ENCODE measurements around the gene CCDC89. TPM values are rescaled to one million over a fixed set of nuclear protein-coding genes. Genes with fewer than 3 reads are reported as not detected.

The CCDC89 gene
- total and polyA plus RNA-seq, 2 of the 13 experiments (the other 11 are each of a cell fraction or from before 2014, with no cell fraction given): 0.13 to 0.38 TPM

DNA sequence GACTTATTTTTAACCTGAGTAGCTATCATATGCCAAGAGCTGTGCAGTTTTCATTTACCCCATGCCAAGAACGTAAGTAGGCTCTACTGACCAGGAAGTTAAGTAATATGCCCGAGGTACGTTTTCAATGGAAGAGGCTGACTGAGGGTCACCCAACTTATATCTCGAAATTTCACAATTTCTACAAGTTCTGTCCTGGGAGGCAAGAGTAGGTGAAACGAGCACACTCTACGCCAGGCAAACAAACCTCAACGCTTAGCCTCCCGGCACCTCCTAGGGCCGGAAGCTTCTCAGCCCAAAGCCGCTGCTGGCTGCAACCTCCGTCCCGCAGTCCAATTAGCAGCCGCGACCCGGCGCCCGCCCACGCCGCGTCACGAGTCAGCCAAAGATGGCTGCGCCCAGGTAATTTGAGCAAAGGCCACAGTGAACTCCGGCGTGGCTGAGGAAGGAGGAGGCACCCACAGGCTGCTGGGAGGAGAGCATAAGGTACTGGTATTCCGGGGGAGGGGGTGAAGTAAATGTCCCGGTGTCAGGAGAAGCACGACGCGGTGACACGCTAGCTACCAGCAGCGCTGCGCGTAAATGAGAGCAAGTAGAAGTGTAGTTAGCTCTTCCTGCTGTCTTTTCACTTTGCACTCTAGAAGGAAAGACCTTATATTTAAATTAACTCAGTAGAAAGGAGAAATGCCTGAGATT is 38.2 kb downstream of the CCDC89 start, which contains the start of gene TMEM126A (continued):
- TF ChIP-seq, protein P1, sequence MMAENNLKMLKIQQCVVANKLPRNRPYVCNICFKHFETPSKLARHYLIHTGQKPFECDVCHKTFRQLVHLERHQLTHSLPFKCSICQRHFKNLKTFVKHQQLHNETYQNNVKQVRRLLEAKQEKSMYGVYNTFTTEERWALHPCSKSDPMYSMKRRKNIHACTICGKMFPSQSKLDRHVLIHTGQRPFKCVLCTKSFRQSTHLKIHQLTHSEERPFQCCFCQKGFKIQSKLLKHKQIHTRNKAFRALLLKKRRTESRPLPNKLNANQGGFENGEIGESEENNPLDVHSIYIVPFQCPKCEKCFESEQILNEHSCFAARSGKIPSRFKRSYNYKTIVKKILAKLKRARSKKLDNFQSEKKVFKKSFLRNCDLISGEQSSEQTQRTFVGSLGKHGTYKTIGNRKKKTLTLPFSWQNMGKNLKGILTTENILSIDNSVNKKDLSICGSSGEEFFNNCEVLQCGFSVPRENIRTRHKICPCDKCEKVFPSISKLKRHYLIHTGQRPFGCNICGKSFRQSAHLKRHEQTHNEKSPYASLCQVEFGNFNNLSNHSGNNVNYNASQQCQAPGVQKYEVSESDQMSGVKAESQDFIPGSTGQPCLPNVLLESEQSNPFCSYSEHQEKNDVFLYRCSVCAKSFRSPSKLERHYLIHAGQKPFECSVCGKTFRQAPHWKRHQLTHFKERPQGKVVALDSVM (CRISPR knock-in tag; IDR thresholded peaks at IDR 0.05): peak; percentile 73
- peak; percentile 95 for TF ChIP-seq HOXA3 (CRISPR knock-in tag; IDR thresholded peaks at IDR 0.05)
- TF ChIP-seq, protein P2, sequence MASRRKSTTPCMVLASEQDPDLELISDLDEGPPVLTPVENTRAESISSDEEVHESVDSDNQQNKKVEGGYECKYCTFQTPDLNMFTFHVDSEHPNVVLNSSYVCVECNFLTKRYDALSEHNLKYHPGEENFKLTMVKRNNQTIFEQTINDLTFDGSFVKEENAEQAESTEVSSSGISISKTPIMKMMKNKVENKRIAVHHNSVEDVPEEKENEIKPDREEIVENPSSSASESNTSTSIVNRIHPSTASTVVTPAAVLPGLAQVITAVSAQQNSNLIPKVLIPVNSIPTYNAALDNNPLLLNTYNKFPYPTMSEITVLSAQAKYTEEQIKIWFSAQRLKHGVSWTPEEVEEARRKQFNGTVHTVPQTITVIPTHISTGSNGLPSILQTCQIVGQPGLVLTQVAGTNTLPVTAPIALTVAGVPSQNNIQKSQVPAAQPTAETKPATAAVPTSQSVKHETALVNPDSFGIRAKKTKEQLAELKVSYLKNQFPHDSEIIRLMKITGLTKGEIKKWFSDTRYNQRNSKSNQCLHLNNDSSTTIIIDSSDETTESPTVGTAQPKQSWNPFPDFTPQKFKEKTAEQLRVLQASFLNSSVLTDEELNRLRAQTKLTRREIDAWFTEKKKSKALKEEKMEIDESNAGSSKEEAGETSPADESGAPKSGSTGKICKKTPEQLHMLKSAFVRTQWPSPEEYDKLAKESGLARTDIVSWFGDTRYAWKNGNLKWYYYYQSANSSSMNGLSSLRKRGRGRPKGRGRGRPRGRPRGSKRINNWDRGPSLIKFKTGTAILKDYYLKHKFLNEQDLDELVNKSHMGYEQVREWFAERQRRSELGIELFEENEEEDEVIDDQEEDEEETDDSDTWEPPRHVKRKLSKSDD (CRISPR knock-in tag; IDR thresholded peaks at IDR 0.05; ENCODE audit: low read depth): no peak
- no peak for TF ChIP-seq ZMYM2 (CRISPR knock-in tag; IDR thresholded peaks at IDR 0.05)
- TF ChIP-seq MYC (CRISPR knock-in tag; IDR thresholded peaks at IDR 0.05; ENCODE audit: borderline replicate concordance): peak; percentile 83; the same call in 1 of the 2 replicates
- TF ChIP-seq REXO4 (CRISPR knock-in tag; IDR thresholded peaks at IDR 0.05; ENCODE audit: borderline replicate concordance): no peak
- peak; percentile 83 for TF ChIP-seq HOXA5 (CRISPR knock-in tag; IDR thresholded peaks at IDR 0.05)
- 0 out of 2 replicates have a peak, but pooled peaks have one; percentile 14 for TF ChIP-seq ISL2 (CRISPR knock-in tag; IDR thresholded peaks at IDR 0.05)
- TF ChIP-seq, protein P3, sequence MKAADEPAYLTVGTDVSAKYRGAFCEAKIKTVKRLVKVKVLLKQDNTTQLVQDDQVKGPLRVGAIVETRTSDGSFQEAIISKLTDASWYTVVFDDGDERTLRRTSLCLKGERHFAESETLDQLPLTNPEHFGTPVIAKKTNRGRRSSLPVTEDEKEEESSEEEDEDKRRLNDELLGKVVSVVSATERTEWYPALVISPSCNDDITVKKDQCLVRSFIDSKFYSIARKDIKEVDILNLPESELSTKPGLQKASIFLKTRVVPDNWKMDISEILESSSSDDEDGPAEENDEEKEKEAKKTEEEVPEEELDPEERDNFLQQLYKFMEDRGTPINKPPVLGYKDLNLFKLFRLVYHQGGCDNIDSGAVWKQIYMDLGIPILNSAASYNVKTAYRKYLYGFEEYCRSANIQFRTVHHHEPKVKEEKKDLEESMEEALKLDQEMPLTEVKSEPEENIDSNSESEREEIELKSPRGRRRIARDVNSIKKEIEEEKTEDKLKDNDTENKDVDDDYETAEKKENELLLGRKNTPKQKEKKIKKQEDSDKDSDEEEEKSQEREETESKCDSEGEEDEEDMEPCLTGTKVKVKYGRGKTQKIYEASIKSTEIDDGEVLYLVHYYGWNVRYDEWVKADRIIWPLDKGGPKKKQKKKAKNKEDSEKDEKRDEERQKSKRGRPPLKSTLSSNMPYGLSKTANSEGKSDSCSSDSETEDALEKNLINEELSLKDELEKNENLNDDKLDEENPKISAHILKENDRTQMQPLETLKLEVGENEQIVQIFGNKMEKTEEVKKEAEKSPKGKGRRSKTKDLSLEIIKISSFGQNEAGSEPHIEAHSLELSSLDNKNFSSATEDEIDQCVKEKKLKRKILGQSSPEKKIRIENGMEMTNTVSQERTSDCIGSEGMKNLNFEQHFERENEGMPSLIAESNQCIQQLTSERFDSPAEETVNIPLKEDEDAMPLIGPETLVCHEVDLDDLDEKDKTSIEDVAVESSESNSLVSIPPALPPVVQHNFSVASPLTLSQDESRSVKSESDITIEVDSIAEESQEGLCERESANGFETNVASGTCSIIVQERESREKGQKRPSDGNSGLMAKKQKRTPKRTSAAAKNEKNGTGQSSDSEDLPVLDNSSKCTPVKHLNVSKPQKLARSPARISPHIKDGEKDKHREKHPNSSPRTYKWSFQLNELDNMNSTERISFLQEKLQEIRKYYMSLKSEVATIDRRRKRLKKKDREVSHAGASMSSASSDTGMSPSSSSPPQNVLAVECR (CRISPR knock-in tag; IDR thresholded peaks at IDR 0.05; ENCODE audit: borderline replicate concordance): peak; percentile 85; the same call in 1 of the 2 replicates
- peak; percentile 91 for TF ChIP-seq RBFOX2 (IDR thresholded peaks at IDR 0.05; ENCODE audit: low read depth, low read length)
- 0 out of 2 replicates have a peak, but pooled peaks have one; percentile 52 for TF ChIP-seq AKAP8 (CRISPR knock-in tag; IDR thresholded peaks at IDR 0.05)
- TF ChIP-seq BRD4 (CRISPR knock-in tag; IDR thresholded peaks at IDR 0.05): peak; percentile 42; the same call in 1 of the 2 replicates
- 0 out of 2 replicates have a peak, but pooled peaks have one; percentile 61 for TF ChIP-seq ZNF232 (CRISPR knock-in tag; IDR thresholded peaks at IDR 0.05; ENCODE audit: borderline replicate concordance)
- peak; percentile 70 for TF ChIP-seq ATF7-NPFF (CRISPR knock-in tag; IDR thresholded peaks at IDR 0.05; ENCODE audit: low read depth)
- 0 out of 2 replicates have a peak, but pooled peaks have one; percentile 24 for TF ChIP-seq POLR2AphosphoS2 (IDR thresholded peaks at IDR 0.05; ENCODE audit: low read depth, low read length)
- TF ChIP-seq MAF1 (CRISPR knock-in tag; IDR thresholded peaks at IDR 0.05; ENCODE audit: borderline replicate concordance): no peak
- peak; percentile 68 for TF ChIP-seq YEATS4 (CRISPR knock-in tag; IDR thresholded peaks at IDR 0.05; ENCODE audit: borderline replicate concordance)
- TF ChIP-seq ZNF781 (CRISPR knock-in tag; IDR thresholded peaks at IDR 0.05; ENCODE audit: borderline replicate concordance, not compliant biosample characterization): peak; percentile 15
- no peak for TF ChIP-seq ZNF749 (CRISPR knock-in tag; IDR thresholded peaks at IDR 0.05; ENCODE audit: borderline replicate concordance)
- TF ChIP-seq YEATS2 (CRISPR knock-in tag; IDR thresholded peaks at IDR 0.05; ENCODE audit: borderline replicate concordance): peak; percentile 80; the same call in 1 of the 2 replicates

Data from HepG2 (cell line).